HG03521 (cell line): Measurements from ENCODE around the gene NEURL1B.

Source experiments
- ATAC-seq: cut with Tn5 transposase; IDR thresholded peaks from one replicate; pipeline ENCODE4 v1.9.1; 2021; ENCODE audit warnings: mild to moderate bottlenecking, moderate library complexity; ENCODE audit not compliant: unreplicated experiment

The NEURL1B gene

GRCh38 chr5:172608773-172609172, 32.3 kb upstream of the NEURL1B start:
- no peak for ATAC-seq

- no peak for ATAC-seq
Observed at GRCh38 chr5:172610643-172611042, 30.4 kb upstream of the NEURL1B start.

- no peak for ATAC-seq
Observed at GRCh38 chr5:172611913-172612312, 29.1 kb upstream of the NEURL1B start.

GRCh38 chr5:172612771-172613170, 28.3 kb upstream of the NEURL1B start:
- ATAC-seq: no peak

- no peak for ATAC-seq
Observed at GRCh38 chr5:172616136-172616535, 24.9 kb upstream of the NEURL1B start.

- ATAC-seq: no peak
Observed at GRCh38 chr5:172616730-172617129, 24.3 kb upstream of the NEURL1B start.

- no peak for ATAC-seq
Observed at GRCh38 chr5:172617817-172618216, 23.2 kb upstream of the NEURL1B start.

GRCh38 chr5:172618574-172619365, 22.3 kb upstream of the NEURL1B start:
- no peak for ATAC-seq

- ATAC-seq: no peak
Observed at GRCh38 chr5:172620506-172620905, 20.6 kb upstream of the NEURL1B start.

GRCh38 chr5:172622091-172623046, 18.7 kb upstream of the NEURL1B start:
- ATAC-seq: no peak

GRCh38 chr5:172623313-172623980, 17.6 kb upstream of the NEURL1B start:
- no peak for ATAC-seq

GRCh38 chr5:172624083-172624995, 16.7 kb upstream of the NEURL1B start:
- ATAC-seq: no peak

- ATAC-seq: no peak
Observed at GRCh38 chr5:172624996-172625964, 15.8 kb upstream of the NEURL1B start.

- no peak for ATAC-seq
Observed at GRCh38 chr5:172626031-172626581, 15.0 kb upstream of the NEURL1B start.

GRCh38 chr5:172630082-172630481, 11.0 kb upstream of the NEURL1B start:
- ATAC-seq: no peak

- no peak for ATAC-seq
Observed at GRCh38 chr5:172630482-172630881, 10.6 kb upstream of the NEURL1B start.

GRCh38 chr5:172630986-172631385, 10.1 kb upstream of the NEURL1B start:
- ATAC-seq: no peak

GRCh38 chr5:172632346-172633092, 8.5 kb upstream of the NEURL1B start:
- no peak for ATAC-seq
